ENCODE results near the gene HAGHL.
A peak's percentile ranks its signal among the peaks of the same experiment; 100 is the strongest.
"Not testable (repeated sequence)": the region's sequence is repeated elsewhere in the genome, so short reads cannot be mapped to it uniquely, and the experiment has no call there.

HAGHL gene

DNA sequence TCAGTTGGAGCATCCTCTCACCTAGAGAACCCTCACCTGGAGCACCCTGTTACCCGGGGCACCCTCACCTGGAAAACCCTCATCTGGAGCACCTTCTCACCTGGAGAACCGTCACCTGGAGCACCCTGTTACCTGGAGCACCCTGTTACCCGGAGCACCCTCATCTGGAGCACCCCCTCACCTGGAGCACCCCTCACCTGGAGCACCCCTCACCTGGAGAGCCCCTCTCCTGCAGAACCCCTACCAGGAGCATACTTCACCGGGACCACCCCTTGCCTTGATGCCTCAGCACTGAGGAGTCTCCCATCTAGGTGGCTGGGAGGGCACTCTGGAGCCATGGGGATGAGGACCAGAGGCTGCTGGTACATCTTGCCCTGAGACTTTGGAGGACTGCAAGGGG, 17.9 kb upstream of the HAGHL start:
- intact Hi-C loops (cut with micrococcal nuclease), result loop anchor here (10.0 kb wide), 1 partner anchor 476 kb away; no protein-coding TSS in a partner anchor
- Mint-ChIP-seq H3K27me3 (peaks cover 83% of the 10 kb centered on the region), H3K27ac (no peak overlapping the region), H3K4me3 (no peak overlapping the region), H3K36me3 (ENCODE audit: low read depth) (no peaks in the 10 kb centered on the region), H3K4me1 (ENCODE audit: low read depth) (peaks cover 6% of the 10 kb centered on the region), H3K9me3 (no peaks in the 10 kb centered on the region)

DNA sequence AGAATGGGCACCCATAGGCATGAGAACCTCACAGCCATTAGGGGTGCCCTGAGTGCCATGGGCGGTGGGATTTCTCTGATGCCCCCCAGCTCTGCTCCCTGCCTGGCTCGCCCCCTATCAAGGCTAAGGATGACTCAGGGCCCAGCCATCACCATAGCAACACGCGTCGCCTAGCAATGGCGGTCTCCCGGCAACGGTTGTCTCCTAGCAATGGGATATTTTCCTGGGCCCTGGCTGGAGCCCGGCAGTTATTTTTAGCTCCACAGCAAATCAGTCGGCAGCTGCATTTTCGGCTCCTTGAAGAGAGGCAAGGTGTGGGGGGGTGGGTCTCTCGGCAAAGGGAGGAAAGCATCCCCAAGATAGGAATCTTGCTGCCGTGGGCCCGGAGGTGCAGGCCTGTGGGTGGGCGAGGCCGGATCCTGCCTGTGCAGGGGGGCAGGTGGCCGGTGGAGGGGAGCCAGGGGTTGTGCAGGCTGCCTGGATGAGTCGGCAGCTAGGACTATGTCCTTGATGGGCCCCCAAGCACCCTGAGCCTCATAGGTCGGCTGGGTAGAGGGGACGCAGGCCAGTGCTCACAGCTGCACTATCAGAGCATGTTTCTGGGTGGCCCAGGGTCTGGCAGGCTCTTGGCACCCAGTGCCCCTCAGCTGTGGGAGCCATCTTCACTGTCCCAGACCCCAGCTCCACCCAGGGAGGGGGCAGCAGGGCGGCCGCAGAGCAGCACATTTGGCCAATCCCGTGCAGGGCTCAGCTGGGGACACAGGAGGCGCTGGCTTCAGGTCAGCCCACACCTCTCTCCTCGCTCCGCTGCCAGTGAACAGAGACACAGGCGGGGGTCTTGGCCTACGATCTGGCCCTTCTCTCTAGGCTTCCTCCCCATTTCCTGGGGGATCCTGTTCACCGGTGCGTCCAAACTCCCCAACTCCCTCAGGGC, 17.1 kb upstream of the HAGHL start:
- Mint-ChIP-seq H3K9me3 (no peaks in the 10 kb centered on the region), H3K27me3 (peaks cover 82% of the 10 kb centered on the region), H3K4me3 (no peak overlapping the region), H3K36me3 (ENCODE audit: low read depth) (no peaks in the 10 kb centered on the region), H3K27ac (no peak overlapping the region), H3K4me1 (ENCODE audit: low read depth) (peaks cover 14% of the 10 kb centered on the region)
- intact Hi-C loops (cut with micrococcal nuclease), result loop anchor here (10.0 kb wide), 1 partner anchor 475 kb away; no protein-coding TSS in a partner anchor

DNA sequence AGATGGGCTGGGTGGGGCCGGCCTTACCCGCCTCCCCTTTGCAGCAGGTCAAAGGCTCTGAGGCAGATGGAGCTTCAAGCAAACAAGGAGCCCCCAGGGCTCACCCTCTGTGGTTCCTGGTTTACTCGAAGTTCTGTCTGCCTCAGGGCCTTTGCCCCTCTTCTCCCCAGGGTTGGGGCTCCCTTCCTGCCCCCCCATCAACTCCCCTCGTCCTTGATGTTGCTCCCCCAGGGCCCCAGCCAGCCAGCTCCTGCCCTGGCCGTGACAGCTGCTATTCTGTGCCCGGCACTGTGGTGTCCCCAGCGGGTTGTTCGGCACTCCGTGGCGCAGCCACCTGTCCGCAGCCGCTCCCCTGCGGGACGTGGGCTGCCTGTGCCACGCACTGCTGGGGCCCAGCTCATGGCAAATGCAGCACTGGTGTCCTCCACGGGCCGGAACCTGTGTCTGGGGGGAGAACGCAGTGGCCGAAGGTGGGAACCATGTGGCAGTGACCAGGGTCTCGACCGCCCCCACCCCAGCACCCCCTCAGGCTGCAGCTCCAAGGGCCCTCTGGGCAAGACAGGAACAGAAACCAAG, 16.3 kb upstream of the HAGHL start:
- Mint-ChIP-seq H3K4me3 (no peak overlapping the region), H3K4me1 (ENCODE audit: low read depth) (peaks cover 14% of the 10 kb centered on the region), H3K27me3 (peaks cover 80% of the 10 kb centered on the region), H3K9me3 (no peaks in the 10 kb centered on the region), H3K36me3 (ENCODE audit: low read depth) (no peaks in the 10 kb centered on the region), H3K27ac (no peak overlapping the region)
- intact Hi-C loops (cut with micrococcal nuclease), result loop anchor here (1.0 kb wide), 2 partner anchors 30 to 75 kb away; partner anchors contain the start of gene CIAO3

DNA sequence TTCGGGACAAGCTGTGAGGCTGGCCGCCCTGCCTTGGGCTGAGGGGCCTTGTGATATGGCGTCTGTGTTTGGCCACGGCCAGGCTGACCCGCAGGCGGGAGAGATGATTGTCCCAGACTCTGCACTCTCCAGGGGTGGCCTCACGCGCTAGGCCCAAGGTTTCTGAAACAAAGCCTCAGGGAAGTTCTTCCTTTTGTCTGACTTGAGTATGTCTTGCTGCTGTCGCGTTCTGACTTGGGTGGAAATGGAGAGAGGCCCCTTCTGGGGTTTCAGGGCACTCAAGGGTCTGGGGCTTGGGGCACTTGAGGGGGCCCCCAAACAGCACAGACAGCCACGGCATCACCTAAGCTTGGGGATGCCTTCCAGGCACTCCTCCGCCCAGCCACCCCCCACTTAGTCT, 15.8 kb upstream of the HAGHL start:
- H3K9me3 Mint-ChIP-seq, result no peaks in the 10 kb centered on the region
- H3K27ac Mint-ChIP-seq, result no peak overlapping the region
- peaks cover 19% of the 10 kb centered on the region for H3K4me1 Mint-ChIP-seq (ENCODE audit: low read depth)
- no peak overlapping the region for H3K4me3 Mint-ChIP-seq
- intact Hi-C loops (cut with micrococcal nuclease), result loop anchor here (1.0 kb wide), 2 partner anchors 29 to 74 kb away; partner anchors contain the start of gene CIAO3
- H3K27me3 Mint-ChIP-seq, result peaks cover 82% of the 10 kb centered on the region
- no peaks in the 10 kb centered on the region for H3K36me3 Mint-ChIP-seq (ENCODE audit: low read depth)

DNA sequence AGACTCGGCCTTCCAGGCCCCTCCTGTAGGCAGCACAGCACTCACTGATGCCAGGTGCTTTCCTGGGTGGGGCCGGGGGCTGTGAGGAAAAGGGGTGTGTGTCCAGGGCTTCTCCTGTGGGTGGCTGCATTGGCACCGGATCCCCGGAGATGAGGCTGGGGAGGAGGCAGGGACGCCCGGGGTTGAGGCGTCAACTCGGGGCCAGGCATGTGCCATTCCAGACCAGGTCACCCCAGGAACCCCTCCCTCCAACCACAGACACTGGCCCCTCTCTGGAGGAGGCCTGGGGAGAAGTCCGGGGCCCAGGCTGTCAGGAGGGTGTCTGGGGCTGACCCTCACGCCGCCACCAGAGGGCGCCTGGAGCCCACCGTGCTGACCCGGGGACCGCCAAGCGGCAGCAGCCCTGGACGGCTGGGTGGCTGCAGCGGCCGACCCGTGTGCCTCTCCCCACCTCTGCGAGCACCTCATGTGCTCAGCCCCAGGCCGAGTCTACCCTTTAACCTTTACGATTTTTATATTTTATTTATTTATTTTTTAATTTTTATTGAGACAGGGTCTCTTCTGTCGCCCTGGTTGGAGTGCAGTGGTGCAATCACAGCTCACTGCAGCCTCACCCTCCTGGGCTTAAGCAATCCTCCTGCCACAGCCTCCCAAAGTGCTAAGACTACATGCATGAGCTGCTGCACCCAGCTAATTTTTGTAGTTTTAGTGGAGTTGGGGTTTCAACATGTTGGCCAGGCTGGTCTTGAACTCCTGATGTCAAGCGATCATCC, 15.2 kb upstream of the HAGHL start:
- intact Hi-C loops (cut with micrococcal nuclease), result loop anchor here (1.0 kb wide), 2 partner anchors 29 to 74 kb away; partner anchors contain the start of gene CIAO3
- Mint-ChIP-seq H3K36me3 (ENCODE audit: low read depth) (no peaks in the 10 kb centered on the region), H3K27me3 (peaks cover 82% of the 10 kb centered on the region), H3K4me3 (no peak overlapping the region), H3K4me1 (ENCODE audit: low read depth) (peaks cover 25% of the 10 kb centered on the region), H3K9me3 (no peaks in the 10 kb centered on the region), H3K27ac (no peak overlapping the region)

DNA sequence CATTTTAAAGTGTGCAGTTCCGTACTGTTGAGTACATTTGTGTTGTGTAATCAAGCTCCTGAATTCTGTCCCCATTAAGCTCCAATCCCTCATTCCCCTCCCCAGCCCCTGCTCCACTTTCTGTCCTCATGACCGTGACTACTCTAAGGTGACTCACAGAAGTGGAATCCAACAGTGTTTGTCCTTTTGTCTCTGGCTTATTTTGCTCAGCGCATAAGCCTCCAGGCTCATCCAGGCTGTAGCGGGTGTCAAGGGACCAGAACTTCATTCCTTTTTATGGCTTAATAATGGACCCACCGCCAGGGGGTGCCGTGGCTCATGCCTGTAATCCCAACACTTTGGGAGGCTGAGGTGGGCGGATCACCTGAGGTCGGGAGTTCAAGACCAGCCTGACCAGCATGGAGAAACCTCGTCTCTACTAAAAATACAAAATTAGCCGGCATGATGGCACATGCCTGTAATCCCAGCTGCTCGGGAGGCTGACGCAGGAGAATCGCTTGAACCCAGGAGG, 14.1 kb upstream of the HAGHL start:
- H3K36me3 Mint-ChIP-seq (ENCODE audit: low read depth); H3K9me3 Mint-ChIP-seq; H3K4me3 Mint-ChIP-seq; intact Hi-C loops (cut with micrococcal nuclease); H3K27ac Mint-ChIP-seq: not testable (repeated sequence)
- Mint-ChIP-seq H3K27me3 (peaks cover 83% of the 10 kb centered on the region), H3K4me1 (ENCODE audit: low read depth) (peaks cover 25% of the 10 kb centered on the region)

DNA sequence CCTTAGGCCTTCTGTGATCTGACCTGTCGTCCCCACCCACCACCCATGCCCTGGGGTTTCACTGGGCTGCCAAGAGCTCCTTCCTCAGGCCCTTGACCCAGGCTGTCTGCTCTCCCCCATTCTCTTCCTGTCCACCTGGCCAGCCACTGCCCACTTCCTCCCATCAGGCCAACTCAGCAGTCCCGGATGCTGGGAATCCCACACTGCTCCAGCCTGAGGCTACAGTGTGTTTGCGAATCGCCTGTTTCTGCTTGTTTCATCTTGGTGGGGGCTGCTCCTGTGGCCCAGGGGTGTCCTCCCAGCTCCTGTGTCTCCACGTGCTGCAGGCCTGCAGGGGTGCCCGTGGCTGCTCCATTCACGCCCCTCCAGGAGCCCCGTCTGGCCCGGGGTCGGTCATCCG, 12.8 kb upstream of the HAGHL start:
- Mint-ChIP-seq H3K36me3 (ENCODE audit: low read depth) (no peaks in the 10 kb centered on the region), H3K27ac (no peak overlapping the region), H3K9me3 (no peaks in the 10 kb centered on the region), H3K4me1 (ENCODE audit: low read depth) (peaks cover 28% of the 10 kb centered on the region), H3K4me3 (no peak overlapping the region), H3K27me3 (peaks cover 83% of the 10 kb centered on the region)
- intact Hi-C loops (cut with micrococcal nuclease), result no loop called here

DNA sequence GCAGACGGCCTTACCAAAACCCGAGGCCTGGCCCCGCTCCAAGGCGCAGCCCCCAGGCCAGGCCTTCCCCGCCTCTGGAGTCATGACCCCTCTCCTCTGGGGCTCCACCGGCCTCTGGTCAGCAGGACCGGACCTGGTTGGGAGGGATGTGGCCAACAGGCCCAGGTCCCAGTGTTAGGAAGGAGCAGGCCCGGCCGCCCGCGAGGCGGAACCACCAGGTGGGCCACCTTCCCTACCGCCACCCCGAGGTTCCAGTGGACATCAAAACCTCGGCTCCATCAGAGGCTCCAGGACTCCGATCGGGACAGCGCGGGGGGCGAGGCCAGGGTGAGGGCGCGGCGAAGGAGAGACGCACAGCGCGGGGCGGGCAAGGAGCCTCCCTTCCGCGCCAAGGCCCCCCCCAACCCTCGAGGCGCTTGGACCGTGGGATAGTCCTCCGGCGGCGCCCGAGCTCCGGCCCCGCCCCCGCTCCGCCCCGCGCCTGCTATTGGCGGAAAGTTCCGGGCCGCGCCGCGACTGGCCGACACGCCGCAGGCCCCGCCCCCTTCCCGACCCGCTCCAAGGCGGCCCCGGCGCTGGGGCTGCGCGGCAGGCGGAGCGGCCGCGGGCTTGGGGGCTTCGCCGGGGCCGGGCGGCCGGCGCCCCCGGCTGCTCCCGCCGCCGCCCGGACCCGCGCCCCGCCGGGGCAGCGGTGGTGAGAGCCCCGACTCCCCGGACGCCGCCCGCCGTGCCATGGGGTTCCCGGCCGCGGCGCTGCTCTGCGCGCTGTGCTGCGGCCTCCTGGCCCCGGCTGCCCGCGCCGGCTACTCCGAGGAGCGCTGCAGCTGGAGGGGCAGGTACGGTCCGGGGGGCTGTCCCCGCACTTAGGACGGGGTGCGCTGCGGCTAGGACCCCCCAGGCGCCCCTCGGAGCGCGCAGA, 12.1 kb upstream of the HAGHL start, which contains the start of gene METRN:
TSS of gene METRN (plus strand) at position 561 of the 919 bp plus-strand sequence. CDS start at position 733, 172 bp downstream.
- Mint-ChIP-seq H3K9me3 (no peaks in the 10 kb centered on the region), H3K4me1 (ENCODE audit: low read depth) (peaks cover 34% of the 10 kb centered on the region), H3K36me3 (ENCODE audit: low read depth) (no peaks in the 10 kb centered on the region), H3K27ac (no peak within 1 kb of the TSS), H3K4me3 (peak within 1 kb of the TSS; percentile 65), H3K27me3 (peaks cover 82% of the 10 kb centered on the region)
- intact Hi-C loops (cut with micrococcal nuclease), result no loop called here

DNA sequence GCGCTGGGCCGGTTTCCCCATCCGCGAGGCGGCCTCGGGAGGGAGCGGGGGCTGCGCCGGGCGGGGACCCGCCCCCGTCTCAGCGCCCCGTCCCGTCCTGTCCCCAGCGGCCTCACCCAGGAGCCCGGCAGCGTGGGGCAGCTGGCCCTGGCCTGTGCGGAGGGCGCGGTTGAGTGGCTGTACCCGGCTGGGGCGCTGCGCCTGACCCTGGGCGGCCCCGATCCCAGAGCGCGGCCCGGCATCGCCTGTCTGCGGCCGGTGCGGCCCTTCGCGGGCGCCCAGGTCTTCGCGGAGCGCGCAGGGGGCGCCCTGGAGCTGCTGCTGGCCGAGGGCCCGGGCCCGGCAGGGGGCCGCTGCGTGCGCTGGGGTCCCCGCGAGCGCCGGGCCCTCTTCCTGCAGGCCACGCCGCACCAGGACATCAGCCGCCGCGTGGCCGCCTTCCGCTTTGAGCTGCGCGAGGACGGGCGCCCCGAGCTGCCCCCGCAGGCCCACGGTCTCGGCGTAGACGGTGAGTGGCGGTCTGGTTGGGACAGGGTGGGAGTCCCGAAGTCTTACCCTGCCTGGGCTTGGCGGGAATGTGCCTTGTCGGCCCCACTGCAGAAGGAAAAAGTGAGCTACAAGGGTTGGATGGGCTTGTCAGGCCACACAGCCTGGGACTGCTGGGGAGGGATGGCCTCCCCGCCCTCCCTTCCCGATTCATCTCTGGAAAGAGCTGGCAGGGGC, 11.3 kb upstream of the HAGHL start:
- peaks cover 75% of the 10 kb centered on the region for H3K27me3 Mint-ChIP-seq
- no peaks in the 10 kb centered on the region for H3K36me3 Mint-ChIP-seq (ENCODE audit: low read depth)
- H3K27ac Mint-ChIP-seq, result no peak overlapping the region
- intact Hi-C loops (cut with micrococcal nuclease), result no loop called here
- H3K4me3 Mint-ChIP-seq, result peak overlapping the region; percentile 65
- peaks cover 43% of the 10 kb centered on the region for H3K4me1 Mint-ChIP-seq (ENCODE audit: low read depth)
- no peaks in the 10 kb centered on the region for H3K9me3 Mint-ChIP-seq

DNA sequence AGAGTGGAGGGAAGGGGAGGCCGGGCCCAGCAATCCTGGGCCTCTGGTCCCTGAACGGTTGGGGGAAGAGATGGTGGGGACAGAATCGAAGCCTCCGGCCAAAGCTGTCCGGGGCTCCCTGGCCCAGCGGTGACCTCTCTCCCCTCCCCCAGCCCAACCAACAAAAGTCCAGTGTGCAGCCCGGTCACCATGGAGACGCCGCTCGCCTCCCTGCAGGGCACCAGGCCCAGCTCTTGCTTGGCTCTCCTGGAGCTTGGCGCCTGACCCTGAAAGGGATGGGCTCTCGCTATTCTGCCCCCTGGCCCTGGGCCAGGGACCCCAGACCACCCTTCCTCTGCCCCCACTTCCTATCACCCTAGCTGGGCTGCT, 10.7 kb upstream of the HAGHL start:
- Mint-ChIP-seq H3K27me3 (peaks cover 70% of the 10 kb centered on the region), H3K36me3 (ENCODE audit: low read depth) (no peaks in the 10 kb centered on the region), H3K9me3 (no peaks in the 10 kb centered on the region), H3K27ac (no peak overlapping the region), H3K4me3 (peak overlapping the region; percentile 65), H3K4me1 (ENCODE audit: low read depth) (peaks cover 43% of the 10 kb centered on the region)
- intact Hi-C loops (cut with micrococcal nuclease), result no loop called here

DNA sequence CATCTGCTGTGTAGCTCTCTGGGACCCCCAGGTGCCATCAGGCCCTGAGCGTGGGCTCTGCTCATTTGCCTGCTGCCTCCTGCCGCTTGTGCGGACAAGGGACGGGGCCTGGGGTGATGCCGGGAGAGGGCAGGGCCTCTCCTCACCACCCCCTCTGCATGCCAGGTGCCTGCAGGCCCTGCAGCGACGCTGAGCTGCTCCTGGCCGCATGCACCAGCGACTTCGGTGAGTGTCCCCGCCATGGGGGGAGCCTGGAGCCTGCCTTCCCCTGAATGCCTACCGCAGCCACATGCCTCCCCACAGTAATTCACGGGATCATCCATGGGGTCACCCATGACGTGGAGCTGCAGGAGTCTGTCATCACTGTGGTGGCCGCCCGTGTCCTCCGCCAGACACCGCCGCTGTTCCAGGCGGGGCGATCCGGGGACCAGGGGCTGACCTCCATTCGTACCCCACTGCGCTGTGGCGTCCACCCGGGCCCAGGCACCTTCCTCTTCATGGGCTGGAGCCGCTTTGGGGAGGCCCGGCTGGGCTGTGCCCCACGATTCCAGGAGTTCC, 10.1 kb upstream of the HAGHL start:
- Mint-ChIP-seq H3K27ac (no peak overlapping the region), H3K9me3 (no peaks in the 10 kb centered on the region), H3K4me1 (ENCODE audit: low read depth) (peaks cover 45% of the 10 kb centered on the region), H3K4me3 (no peak overlapping the region), H3K27me3 (peaks cover 64% of the 10 kb centered on the region), H3K36me3 (ENCODE audit: low read depth) (no peaks in the 10 kb centered on the region)
- intact Hi-C loops (cut with micrococcal nuclease), result no loop called here
